IPS-18a (cell line): Measurements from ENCODE around the gene SERGEF.

Experiments used
- H3K27ac ChIP-seq: one replicate; pipeline ENCODE4 v1.5.1; 2013; ENCODE audit warnings: low read length
- H3K27me3 ChIP-seq: one replicate; pipeline ENCODE4 v1.6.1; 2013; ENCODE audit warnings: mild to moderate bottlenecking, low read length; ENCODE audit not compliant: control insufficient read depth, insufficient read depth
- H3K36me3 ChIP-seq: one replicate; pipeline ENCODE4 v1.6.1; 2013; ENCODE audit warnings: low read depth, low read length; ENCODE audit not compliant: control insufficient read depth
- H3K4me1 ChIP-seq: one replicate; pipeline ENCODE4 v1.6.1; 2013; ENCODE audit warnings: low read depth, low read length; ENCODE audit not compliant: control insufficient read depth
- H3K4me3 ChIP-seq: one replicate; pipeline ENCODE4 v1.5.1; 2013; ENCODE audit warnings: low read length
- H3K9ac ChIP-seq: one replicate; pipeline ENCODE4 v1.6.1; 2013; ENCODE audit warnings: mild to moderate bottlenecking, low read length, moderate library complexity
- H3K9me3 ChIP-seq: one replicate; pipeline ENCODE4 v1.6.1; 2013; ENCODE audit warnings: low read depth, low read length; ENCODE audit not compliant: control insufficient read depth

Gene SERGEF

DNA sequence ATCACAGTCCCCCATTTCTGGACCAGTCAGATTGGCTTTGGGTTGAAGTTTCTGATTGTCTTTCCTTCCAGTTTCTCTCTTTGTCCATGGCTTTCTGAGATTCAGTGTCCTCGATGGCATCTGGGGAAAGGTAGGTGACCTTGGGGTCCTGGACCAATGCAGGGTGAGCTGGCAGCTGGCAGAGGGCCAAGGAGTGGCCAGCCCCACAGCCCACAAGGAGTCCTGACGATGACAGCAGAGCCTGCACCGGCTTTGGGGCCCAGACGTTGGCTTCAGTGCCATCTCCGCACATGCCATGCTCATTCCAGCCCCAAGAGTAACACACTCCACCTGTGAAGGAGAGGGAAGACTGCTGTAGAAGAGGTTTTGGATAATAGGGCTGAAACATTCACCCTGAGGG lies 224.8 kb downstream of the SERGEF start:
- Histone ChIP-seq H3K27ac (no peak overlapping the region), H3K4me3 (no peak overlapping the region), H3K9ac (no peak overlapping the region), H3K36me3 (no peaks in the 10 kb centered on the region), H3K4me1 (no peaks in the 10 kb centered on the region), H3K9me3 (no peaks in the 10 kb centered on the region), H3K27me3 (no peaks in the 10 kb centered on the region)

DNA sequence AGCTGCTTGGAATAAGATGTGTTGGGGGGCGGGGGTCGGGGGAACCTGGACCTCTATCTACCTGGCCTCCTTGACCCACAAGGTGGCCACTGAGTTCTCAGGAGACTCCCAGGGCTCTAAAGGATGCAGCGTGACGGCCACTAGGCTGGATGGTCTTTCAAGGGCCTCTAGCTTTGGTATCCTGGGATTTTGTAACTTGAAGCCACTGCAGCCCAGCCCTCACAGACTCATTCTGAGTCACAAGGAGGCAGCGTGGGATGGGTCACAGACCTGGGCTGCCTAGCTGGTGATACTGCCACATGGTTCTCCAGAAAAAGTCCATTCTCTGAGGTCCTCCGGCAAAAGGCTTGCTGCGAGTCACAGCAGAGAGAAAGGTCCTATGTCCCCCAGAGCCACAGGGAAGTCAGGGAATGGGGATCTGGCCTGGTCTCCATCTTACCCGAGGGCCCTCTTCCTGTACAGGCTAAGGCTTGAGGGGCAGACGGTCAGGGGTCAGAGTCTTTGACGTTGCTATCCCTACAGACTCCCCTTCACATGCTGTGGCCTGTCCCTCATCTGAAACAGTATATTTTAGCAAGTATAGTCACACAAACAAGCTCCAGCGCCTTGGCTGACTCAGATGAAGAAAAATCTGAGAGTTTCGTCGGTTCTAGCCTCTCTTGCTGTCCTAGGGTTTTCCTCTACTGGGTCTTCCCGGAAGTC lies 225.9 kb downstream of the SERGEF start:
- Histone ChIP-seq H3K27ac (no peak overlapping the region), H3K9me3 (no peaks in the 10 kb centered on the region), H3K4me3 (no peak overlapping the region), H3K4me1 (no peaks in the 10 kb centered on the region), H3K27me3 (no peaks in the 10 kb centered on the region), H3K9ac (no peak overlapping the region), H3K36me3 (no peaks in the 10 kb centered on the region)

DNA sequence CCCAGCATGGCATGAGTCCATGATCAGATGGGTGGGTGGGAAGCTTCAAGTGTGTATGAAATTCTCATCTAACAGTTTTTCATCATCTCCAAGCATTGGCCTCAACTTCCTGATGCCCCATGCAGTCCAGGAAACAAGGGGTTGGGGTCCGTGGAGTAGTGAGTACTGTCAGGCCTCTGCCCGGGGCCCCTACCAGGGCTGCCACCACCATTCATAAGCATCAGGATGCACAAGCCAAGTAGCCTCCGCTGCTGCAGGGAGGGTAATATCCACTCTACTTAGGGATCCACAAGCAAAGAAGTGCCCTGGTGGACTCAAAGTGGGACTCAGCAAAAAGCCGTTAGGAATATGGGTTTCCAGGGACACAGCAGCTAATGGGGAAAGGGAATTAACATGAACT lies 229.0 kb downstream of the SERGEF start:
- Histone ChIP-seq H3K27ac (no peak overlapping the region), H3K4me3 (no peak overlapping the region), H3K27me3 (no peaks in the 10 kb centered on the region), H3K9me3 (no peaks in the 10 kb centered on the region), H3K4me1 (no peaks in the 10 kb centered on the region), H3K9ac (no peak overlapping the region), H3K36me3 (no peaks in the 10 kb centered on the region)

DNA sequence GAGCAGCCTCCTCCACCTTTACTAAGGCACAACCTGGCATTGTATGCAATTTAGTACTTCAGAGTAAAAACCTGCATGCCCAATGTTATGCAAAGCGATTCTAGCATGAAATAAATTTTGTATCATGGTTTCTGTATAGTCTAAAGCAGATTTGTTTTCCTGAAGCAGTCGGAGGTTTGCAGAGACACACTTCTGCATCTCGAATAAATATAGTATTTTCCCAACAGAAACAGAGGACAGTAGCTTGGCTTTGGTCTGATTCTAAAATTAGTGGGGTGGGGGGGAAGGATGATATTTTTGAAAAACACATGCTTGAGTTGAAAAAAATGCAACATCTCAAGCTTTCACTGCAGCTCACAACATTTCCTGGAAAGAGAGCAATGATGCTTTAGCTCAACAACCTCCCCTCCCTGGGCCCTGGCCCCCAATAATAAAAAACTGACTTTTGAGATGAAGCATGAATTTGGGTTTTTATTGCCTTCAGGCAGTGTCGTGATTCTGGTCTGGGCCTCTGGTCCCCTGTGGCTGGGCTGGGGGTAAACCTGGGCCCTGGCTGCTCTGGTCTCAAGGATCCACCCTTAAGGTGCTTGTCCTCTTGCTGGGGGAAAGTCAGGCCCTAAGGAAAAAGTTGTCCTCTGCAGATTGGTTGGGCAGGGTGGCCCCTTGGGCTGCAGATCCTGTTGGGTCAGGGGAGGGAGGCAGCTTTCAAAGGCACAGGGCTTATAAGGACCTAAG lies 230.1 kb downstream of the SERGEF start:
- Histone ChIP-seq H3K9ac (no peak overlapping the region), H3K27ac (no peak overlapping the region), H3K4me3 (no peak overlapping the region), H3K27me3 (no peaks in the 10 kb centered on the region), H3K9me3 (no peaks in the 10 kb centered on the region), H3K36me3 (no peaks in the 10 kb centered on the region), H3K4me1 (no peaks in the 10 kb centered on the region)

DNA sequence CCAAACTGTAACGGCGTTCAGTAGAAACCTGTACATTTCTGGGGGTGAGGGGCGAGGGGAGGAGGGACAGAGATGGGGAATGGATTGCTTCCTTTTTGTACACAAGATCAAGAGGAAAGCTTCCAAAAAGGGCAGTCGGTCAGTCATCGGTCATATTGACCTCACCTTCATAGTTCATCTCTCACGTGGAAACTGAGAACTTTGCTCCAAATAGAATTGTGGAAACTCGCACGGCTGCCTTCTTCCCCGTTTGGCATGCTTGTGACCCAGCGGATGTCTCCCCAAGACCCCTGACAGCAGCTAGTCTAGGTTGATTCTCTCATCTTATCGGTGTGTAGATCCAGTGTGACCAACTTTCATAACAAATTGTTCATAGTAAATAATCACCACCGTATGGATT lies 230.7 kb downstream of the SERGEF start:
- no peaks in the 10 kb centered on the region for H3K9me3 ChIP-seq
- no peaks in the 10 kb centered on the region for H3K36me3 ChIP-seq
- H3K9ac ChIP-seq: no peak overlapping the region
- H3K27ac ChIP-seq: no peak overlapping the region
- no peaks in the 10 kb centered on the region for H3K27me3 ChIP-seq
- H3K4me3 ChIP-seq: no peak overlapping the region
- no peaks in the 10 kb centered on the region for H3K4me1 ChIP-seq

DNA sequence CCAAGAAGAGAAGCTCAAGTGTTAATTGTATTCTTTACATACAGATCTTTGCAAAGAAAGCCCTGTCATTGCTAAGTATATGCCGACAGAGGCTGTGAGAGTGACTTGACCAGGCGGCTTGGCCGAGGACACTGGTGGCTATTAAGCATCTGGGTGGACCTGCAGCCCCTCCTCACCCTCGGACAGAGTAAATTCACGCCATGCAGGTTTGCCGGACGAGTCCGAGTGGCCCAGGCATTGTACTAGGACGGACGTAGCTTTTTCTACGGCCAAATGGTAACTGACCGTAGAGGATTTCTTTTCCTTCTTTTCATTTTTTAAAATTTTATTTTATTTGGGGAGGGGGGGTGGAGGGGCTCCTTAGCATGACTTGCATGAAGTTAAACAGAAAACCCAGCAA lies 231.2 kb downstream of the SERGEF start:
- Histone ChIP-seq H3K9me3 (no peaks in the 10 kb centered on the region), H3K27ac (no peak overlapping the region), H3K27me3 (no peaks in the 10 kb centered on the region), H3K4me1 (no peaks in the 10 kb centered on the region), H3K9ac (no peak overlapping the region), H3K4me3 (no peak overlapping the region), H3K36me3 (no peaks in the 10 kb centered on the region)

DNA sequence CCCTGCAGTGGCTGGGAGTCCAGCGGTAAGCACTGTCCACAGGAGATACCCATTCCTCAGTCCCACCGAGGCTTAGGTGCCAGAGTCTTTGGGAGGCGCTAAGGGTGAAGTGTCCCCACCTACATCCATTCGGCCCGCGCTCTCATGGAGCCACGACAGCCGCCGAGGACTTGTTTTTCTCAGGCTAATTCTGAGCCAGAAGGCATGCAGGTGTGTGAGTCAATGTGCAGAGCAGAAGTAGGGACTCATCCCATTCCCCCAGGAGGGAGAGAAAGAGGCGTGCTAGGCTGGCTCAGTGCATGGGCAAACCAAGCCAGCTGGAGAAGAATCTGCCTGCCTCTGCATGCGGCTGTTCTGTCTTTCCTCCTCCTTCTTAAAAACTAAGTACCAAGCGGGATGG lies 231.6 kb downstream of the SERGEF start:
- no peak overlapping the region for H3K9ac ChIP-seq
- H3K36me3 ChIP-seq: no peaks in the 10 kb centered on the region
- H3K27me3 ChIP-seq: no peaks in the 10 kb centered on the region
- no peak overlapping the region for H3K27ac ChIP-seq
- no peaks in the 10 kb centered on the region for H3K4me1 ChIP-seq
- H3K9me3 ChIP-seq: no peaks in the 10 kb centered on the region
- no peak overlapping the region for H3K4me3 ChIP-seq

DNA sequence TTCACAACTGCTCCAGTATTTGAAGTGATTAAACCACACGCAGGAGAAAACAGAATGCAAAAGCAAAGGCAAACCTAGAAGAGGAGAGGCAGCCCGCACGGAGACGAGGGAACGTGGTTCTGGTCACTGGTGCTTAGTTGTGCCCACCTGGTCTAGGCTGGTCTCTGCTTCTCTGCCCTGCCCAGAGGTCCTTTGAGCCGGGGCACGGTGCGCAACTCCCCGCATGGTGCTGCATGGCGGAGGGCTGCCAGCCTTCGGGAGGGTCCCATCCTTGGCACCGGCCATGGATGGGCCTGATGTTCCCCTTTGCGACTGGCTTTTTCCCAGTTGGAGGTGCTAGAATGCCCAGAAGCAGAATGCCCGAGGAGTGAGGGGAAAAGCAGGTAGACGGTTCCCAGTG lies 232.2 kb downstream of the SERGEF start:
- Histone ChIP-seq H3K4me1 (no peaks in the 10 kb centered on the region), H3K4me3 (no peak overlapping the region), H3K9me3 (no peaks in the 10 kb centered on the region), H3K36me3 (no peaks in the 10 kb centered on the region), H3K9ac (no peak overlapping the region), H3K27me3 (no peaks in the 10 kb centered on the region), H3K27ac (no peak overlapping the region)

DNA sequence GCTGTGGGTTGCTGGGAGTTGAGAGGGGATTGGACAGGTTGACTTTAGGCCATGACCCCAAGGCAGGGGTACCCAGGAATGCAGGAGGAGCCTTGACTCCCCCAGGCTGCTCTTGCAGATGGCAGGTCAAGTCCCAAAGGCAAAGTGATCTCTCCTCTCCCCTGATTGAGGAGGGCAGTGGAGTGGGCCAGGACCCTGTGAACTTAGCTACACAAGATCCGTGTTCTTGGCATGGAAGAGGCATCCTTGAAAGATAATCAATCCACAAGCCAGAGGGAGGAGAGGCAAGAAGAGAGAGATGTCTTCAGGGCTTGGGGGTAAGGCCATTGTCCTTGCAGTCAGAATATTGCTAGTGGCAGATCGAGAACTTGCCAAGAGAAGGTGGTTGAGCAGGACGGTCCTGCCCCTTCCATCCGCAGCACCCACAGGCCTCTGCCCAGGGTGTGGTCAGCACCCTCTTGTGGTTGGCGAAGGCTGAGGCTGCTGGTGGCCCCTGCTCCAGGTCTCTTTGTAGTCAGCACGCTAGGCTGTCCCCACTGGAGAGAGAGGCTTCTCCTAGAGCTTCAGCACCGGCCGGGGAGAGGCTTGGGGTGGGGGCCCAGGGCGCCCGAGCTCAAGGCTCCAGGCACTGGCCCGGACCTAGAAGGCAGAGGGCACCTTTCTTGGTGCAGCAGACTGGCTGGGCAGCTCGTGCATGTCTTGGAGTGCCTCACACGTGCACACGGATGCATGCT lies 232.8 kb downstream of the SERGEF start:
- Histone ChIP-seq H3K9ac (no peak overlapping the region), H3K36me3 (no peaks in the 10 kb centered on the region), H3K27me3 (no peaks in the 10 kb centered on the region), H3K27ac (no peak overlapping the region), H3K9me3 (no peaks in the 10 kb centered on the region), H3K4me1 (no peaks in the 10 kb centered on the region), H3K4me3 (no peak overlapping the region)

DNA sequence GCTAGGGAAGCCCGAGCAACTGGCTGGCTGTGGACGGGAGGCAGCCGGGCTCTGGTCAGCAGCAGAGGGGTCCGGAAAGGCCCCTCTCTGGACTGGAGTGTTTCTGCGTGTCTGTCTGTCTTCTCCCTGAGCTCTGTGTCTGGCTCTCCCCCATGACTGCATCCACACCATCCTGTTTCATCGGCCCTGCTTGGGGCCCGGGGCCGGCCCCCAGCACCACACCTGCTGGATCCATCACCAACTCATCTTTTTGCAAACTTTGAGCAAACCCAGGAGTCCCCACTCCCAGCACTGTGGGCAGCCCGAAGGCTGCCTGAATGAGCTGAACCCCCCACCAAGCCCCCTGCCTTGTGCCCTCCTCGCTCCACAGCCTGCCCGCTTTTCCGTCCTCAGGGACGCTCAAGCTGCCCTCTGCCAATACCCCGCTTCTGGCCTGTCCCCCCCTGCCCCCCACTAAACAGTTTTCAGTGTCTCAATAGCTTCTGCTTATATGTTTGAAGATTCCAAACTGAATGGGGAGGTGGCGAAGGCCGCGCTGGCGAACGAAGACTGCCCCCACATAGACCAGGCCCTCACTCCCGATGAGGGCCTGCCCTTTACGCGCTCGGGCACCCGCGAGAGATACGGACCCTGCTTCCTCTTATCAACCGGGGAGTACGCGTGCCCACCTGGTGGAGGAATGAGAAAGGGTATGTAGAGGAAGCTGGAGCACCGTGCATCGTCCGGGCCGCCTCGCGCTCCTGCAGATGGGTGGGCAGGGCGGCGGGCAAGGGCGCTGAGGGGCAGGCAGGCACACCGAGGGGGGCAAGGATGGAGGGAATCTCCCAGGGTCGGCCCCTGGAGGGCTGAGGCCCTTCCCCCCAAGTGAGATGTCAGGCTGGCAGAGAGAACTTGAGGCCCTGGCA lies 233.6 kb downstream of the SERGEF start:
- no peaks in the 10 kb centered on the region for H3K4me1 ChIP-seq
- H3K9me3 ChIP-seq: no peaks in the 10 kb centered on the region
- no peak overlapping the region for H3K27ac ChIP-seq
- no peak overlapping the region for H3K4me3 ChIP-seq
- no peaks in the 10 kb centered on the region for H3K36me3 ChIP-seq
- no peaks in the 10 kb centered on the region for H3K27me3 ChIP-seq
- no peak overlapping the region for H3K9ac ChIP-seq

DNA sequence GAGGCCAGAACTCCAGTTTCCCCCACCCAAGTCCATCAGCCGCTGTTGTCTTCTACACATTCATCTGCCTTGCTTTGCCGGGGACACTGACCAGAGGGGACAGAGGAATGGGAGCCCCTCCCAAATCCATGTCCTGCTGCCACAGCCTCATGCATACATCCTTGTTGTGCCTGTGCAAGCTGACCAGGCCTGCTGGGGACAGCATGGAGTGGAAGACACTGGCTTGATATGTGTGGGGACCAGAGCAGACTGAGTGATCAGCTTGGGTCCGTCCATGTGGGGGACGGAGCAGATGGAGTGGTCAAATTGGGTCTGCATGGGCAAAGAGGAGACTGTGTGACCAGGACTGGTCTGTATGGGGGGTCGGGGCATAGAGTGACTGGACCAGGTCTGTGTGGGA lies 234.5 kb downstream of the SERGEF start:
- H3K27me3 ChIP-seq: no peaks in the 10 kb centered on the region
- H3K9me3 ChIP-seq: no peaks in the 10 kb centered on the region
- H3K27ac ChIP-seq: no peak overlapping the region
- no peak overlapping the region for H3K9ac ChIP-seq
- no peak overlapping the region for H3K4me3 ChIP-seq
- H3K36me3 ChIP-seq: no peaks in the 10 kb centered on the region
- H3K4me1 ChIP-seq: no peaks in the 10 kb centered on the region
